Left colon (tissue), 2 donors: ENCODE results near the gene TMEM8B. TPM values are rescaled to one million over a fixed set of nuclear protein-coding genes. Genes with fewer than 3 reads are reported as not detected.
"Not testable (repeated sequence)": the region's sequence is repeated elsewhere in the genome, so short reads cannot be mapped to it uniquely, and the experiment has no call there.

Experiments
- ATAC-seq: fragments of 200-7000 bp; cut with Tn5 transposase; one replicate; pipeline ENCODE4 v1.9.1; 2020; ENCODE audit warnings: mild to moderate bottlenecking, moderate library complexity
- DNase-seq, 2 donors: peaks; one replicate each; pipeline ENCODE4 v3.0.0-alpha.2; 2020
- intact Hi-C, 2 donors: fragments of 100-400 bp; cut with DNase I in 1 of 2; cut with micrococcal nuclease in 1 of 2; formaldehyde crosslinking; loops; one replicate each; pipeline versions ENCODE4 v1.11.2 to v1.14.0; 2022; cut with DNase I, micrococcal nuclease
- total RNA-seq, 2 donors: library from RNA; stranded (reverse); fragmentation: NEBNext Ultra II Directional; extraction: Animal tissue kit (Norgen Biotek cat#: 25700); gene quantifications; one replicate each; pipeline ENCODE4 v1.2.1, GENCODE V29; 2021
- donor health status: DM: no; HTN: no; CAD: no.
- donor health status: DM: yes; HTN: yes; CAD: no.

Gene TMEM8B
- total RNA-seq, 2 donors from 2014 or later = 15.4 to 16.4 TPM

GRCh38 chr9:35910613-35911359 lies 81.8 kb downstream of the TMEM8B start:
- ATAC-seq (peak; percentile 31), DNase-seq (peak; percentile 72 to 73)
- intact Hi-C loops = no loop called here

DNA sequence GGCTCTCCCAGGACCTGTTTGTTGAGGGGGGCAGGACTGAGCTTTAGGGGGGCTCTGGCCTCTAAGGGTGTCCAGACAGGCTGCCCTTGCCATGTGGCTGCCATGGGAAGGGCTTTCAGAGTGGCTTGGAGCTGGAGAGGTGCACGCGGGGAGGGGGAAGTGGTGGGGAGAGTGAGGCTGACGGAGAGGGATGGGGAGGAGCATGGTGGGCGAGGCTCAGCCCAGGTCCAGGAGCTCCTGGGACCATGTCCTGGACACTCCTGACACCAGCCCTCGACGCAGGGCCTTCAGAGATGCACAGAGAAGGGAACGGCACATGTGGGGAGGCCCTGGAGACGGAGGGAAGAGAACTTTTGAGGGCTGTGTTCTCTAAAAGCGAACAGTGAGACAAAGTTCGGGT lies 82.7 kb downstream of the TMEM8B start:
- ATAC-seq = no peak
- intact Hi-C loops = no loop called here
- no peak for DNase-seq

GRCh38 chr9:35912791-35913400 lies 83.9 kb downstream of the TMEM8B start:
- intact Hi-C loops = no loop called here
- DNase-seq (no peak), ATAC-seq (no peak)

GRCh38 chr9:35913429-35913828 lies 84.4 kb downstream of the TMEM8B start:
- ATAC-seq, intact Hi-C loops, DNase-seq: not testable (repeated sequence)

DNA sequence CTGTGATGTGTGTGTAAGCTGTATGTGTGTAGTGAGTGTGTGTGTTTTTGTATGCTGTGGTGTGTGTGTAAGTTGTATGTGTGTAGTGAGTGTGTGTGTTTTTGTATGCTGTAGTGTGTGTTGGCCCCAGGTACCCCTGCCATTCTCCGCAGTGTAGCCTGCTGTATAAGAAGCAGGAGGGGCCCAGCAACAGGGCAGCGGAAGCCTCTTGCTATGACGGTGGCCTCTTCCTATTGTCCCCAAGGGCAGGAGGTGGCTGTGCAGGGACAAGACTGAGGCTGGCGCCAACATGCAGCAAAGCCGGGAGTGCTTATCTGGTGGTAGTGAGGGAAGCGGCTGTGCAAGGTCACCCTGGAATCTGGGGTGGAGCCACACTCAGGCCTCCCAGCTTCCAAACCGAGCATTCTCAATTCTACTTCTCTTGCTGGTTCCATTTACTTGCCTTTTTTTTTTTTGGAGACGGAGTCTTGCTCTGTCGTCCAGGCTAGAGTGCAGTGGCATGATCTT lies 85.3 kb downstream of the TMEM8B start:
- peak; percentile 63 for ATAC-seq
- peak; percentile 73 to 79 for DNase-seq
- intact Hi-C loops = no loop called here

Other genes with a start within 250 kb of the TMEM8B start
- gene TESK1, start 224.0 kb upstream of the TMEM8B start, total RNA-seq = 10 to 100 TPM; 37.7 to 47.8 TPM
- 1 to 10 TPM; 1.2 to 2.2 TPM for gene CD72, start 210.8 kb upstream of the TMEM8B start, total RNA-seq
- 1 to 10 TPM in 1 of 2 donors, under 1 TPM in 1; 0.46 to 1.4 TPM for gene SIT1, start 178.3 kb upstream of the TMEM8B start, total RNA-seq
- gene RMRP, start 171.2 kb upstream of the TMEM8B start, total RNA-seq = over 10,000 TPM; 19,198 to 30,979 TPM
- gene CCDC107, start 170.9 kb upstream of the TMEM8B start, total RNA-seq = 10 to 100 TPM; 25.0 to 33.1 TPM
- 1 to 10 TPM; 5.2 to 7.6 TPM for gene ARHGEF39, start 164.0 kb upstream of the TMEM8B start, total RNA-seq
- gene CA9, start 155.3 kb upstream of the TMEM8B start, total RNA-seq = under 1 TPM; 0.56 to 0.89 TPM
- 100 to 1,000 TPM in 1 of 2 donors, 10 to 100 TPM in 1; 25.9 to 277 TPM for gene TPM2, start 139.3 kb upstream of the TMEM8B start, total RNA-seq
- gene TLN1, start 97.0 kb upstream of the TMEM8B start, total RNA-seq = 100 to 1,000 TPM; 142 to 172 TPM
- gene CREB3, start 96.6 kb upstream of the TMEM8B start, total RNA-seq = 10 to 100 TPM; 40.2 to 40.6 TPM
- gene GBA2, start 80.0 kb upstream of the TMEM8B start, total RNA-seq = 100 to 1,000 TPM; 179 to 186 TPM
- 10 to 100 TPM; 54.8 to 56.3 TPM for gene RGP1, start 79.9 kb upstream of the TMEM8B start, total RNA-seq
- not detected for gene MSMP, start 75.0 kb upstream of the TMEM8B start, total RNA-seq
- 1 to 10 TPM; 7.4 to 7.9 TPM for gene NPR2, start 37.6 kb upstream of the TMEM8B start, total RNA-seq
- 1 to 10 TPM in 1 of 2 donors, under 1 TPM in 1; 0.15 to 1.5 TPM for gene SPAG8, start 17.0 kb upstream of the TMEM8B start, total RNA-seq
- 10 to 100 TPM; 56.0 to 59.4 TPM for gene HINT2, start 14.2 kb upstream of the TMEM8B start, total RNA-seq
- gene FAM221B, start 496 bp upstream of the TMEM8B start, total RNA-seq = under 1 TPM in 1 of 2 donors, not detected in 1; 0.28 TPM
- gene OR13J1, start 41.2 kb downstream of the TMEM8B start, total RNA-seq = not detected
- gene HRCT1, start 77.0 kb downstream of the TMEM8B start, total RNA-seq = 10 to 100 TPM; 17.4 to 58.7 TPM
- 1 to 10 TPM; 1.3 to 2.1 TPM for gene SPAAR, start 80.3 kb downstream of the TMEM8B start, total RNA-seq
- not detected for gene OR2S2, start 128.9 kb downstream of the TMEM8B start, total RNA-seq
- 1 to 10 TPM; 2.9 to 4.7 TPM for gene RECK, start 207.7 kb downstream of the TMEM8B start, total RNA-seq